H1 (cell line): ENCODE results near the gene KCNJ9. TPM values are rescaled to one million over a fixed set of nuclear protein-coding genes. Genes with fewer than 3 reads are reported as not detected.

Experiments
- CTCF ChIA-PET: fragments of 300-600 bp; sonication (Branson Sonifier 250); formaldehyde crosslinking; loops from one replicate; lab custom pipeline; 2021; ENCODE audit not compliant: partially characterized antibody; lab: Charles Lee
- POLR2A ChIA-PET: fragments of 300-600 bp; sonication (Branson Sonifier 250); formaldehyde crosslinking; loops from one replicate; lab custom pipeline; 2021; ENCODE audit warnings: inconsistent platforms; ENCODE audit not compliant: partially characterized antibody; lab: Charles Lee
- DNase-seq, 2 experiments: peaks; one replicate each; pipeline versions ENCODE4 v3.0.0 to v3.0.0-alpha.2; 2010 to 2022; ENCODE audit warnings: low spot score in 2 of 2, low read depth in 1 of 2, mixed read lengths in 1 of 2
- FAIRE-seq: peaks from 2 replicates; lab custom pipeline; 2011; peaks lifted over from hg19 to GRCh38; lab: Jason Lieb, UNC
- H2AFZ ChIP-seq: 2 replicates; pipeline ENCODE4 v1.8.1; 2012; ENCODE audit warnings: low read length, inconsistent platforms
- H2AK5ac ChIP-seq: 2 replicates; pipeline ENCODE4 v1.6.1; 2013; ENCODE audit warnings: low read depth, low read length
- H2BK120ac ChIP-seq: replicated peaks from 2 replicates; pipeline ENCODE3; 2013; ENCODE audit warnings: low read depth, low read length, inconsistent platforms
- H2BK12ac ChIP-seq: 2 replicates; pipeline ENCODE4 v1.6.1; 2013; ENCODE audit warnings: low read depth, low read length
- H2BK15ac ChIP-seq: 2 replicates; pipeline ENCODE4 v1.6.1; 2013; ENCODE audit warnings: low read length
- H2BK20ac ChIP-seq: 2 replicates; pipeline ENCODE4 v1.6.1; 2013; ENCODE audit warnings: low read length
- H2BK5ac ChIP-seq: 2 replicates; pipeline ENCODE4 v1.6.1; 2013; ENCODE audit warnings: low read depth, low read length
- H3K14ac ChIP-seq: 2 replicates; pipeline ENCODE4 v1.6.1; 2013; ENCODE audit warnings: inconsistent platforms; ENCODE audit not compliant: insufficient read length
- H3K18ac ChIP-seq: 2 replicates; pipeline ENCODE4 v1.6.1; 2013; ENCODE audit warnings: low read length; ENCODE audit errors: extremely low read depth
- H3K23ac ChIP-seq: 2 replicates; pipeline ENCODE4 v1.6.1; 2013; ENCODE audit warnings: inconsistent platforms; ENCODE audit not compliant: insufficient read length
- H3K23me2 ChIP-seq: 2 replicates; pipeline ENCODE4 v1.6.1; 2013; ENCODE audit warnings: low read depth, low read length
- H3K27ac ChIP-seq: 2 replicates; pipeline ENCODE4 v1.6.1; 2011; ENCODE audit warnings: low read depth, low read length, inconsistent platforms
- H3K27me3 ChIP-seq, 4 experiments: replicated peaks in 1 of 4; 1 replicate in 1 of 4; 2 replicates in 3 of 4; pipeline versions ENCODE4 v1.6.1 to v1.8.1; 2011 to 2013; ENCODE audit warnings: low read length in 3 of 4, mild to moderate bottlenecking in 3 of 4, inconsistent platforms in 2 of 4, mixed read lengths in 2 of 4, moderate library complexity in 1 of 4; ENCODE audit not compliant: control insufficient read depth in 3 of 4, insufficient read depth in 3 of 4; ENCODE audit errors: extremely low read depth in 1 of 4
- H3K36me3 ChIP-seq, 4 experiments: 2 replicates each; pipeline versions ENCODE4 v1.6.1 to v1.8.1; 2011 to 2013; ENCODE audit warnings: mild to moderate bottlenecking in 4 of 4, low read length in 3 of 4, moderate library complexity in 2 of 4, control low read depth in 1 of 4, inconsistent platforms in 1 of 4; ENCODE audit not compliant: insufficient read depth in 4 of 4, control insufficient read depth in 2 of 4
- H3K4ac ChIP-seq: replicated peaks from 2 replicates; pipeline ENCODE3; 2013; ENCODE audit warnings: low read length, low read depth, mixed read lengths, inconsistent platforms; ENCODE audit not compliant: insufficient read length
- H3K4me1 ChIP-seq, 4 experiments: replicated peaks in 1 of 4; 1 replicate in 1 of 4; 2 replicates in 3 of 4; pipeline versions ENCODE4 v1.6.1 to v1.8.1; 2011 to 2013; ENCODE audit warnings: low read length in 3 of 4, inconsistent platforms in 2 of 4, mixed read lengths in 1 of 4; ENCODE audit not compliant: insufficient read depth in 4 of 4, control insufficient read depth in 3 of 4
- H3K4me2 ChIP-seq, 2 experiments: 2 replicates each; pipeline versions ENCODE4 v1.6.1 to v1.8.1; 2011 to 2013; ENCODE audit warnings: low read depth in 2 of 2, low read length in 2 of 2, control low read depth in 1 of 2, inconsistent platforms in 1 of 2, mild to moderate bottlenecking in 1 of 2; ENCODE audit not compliant: insufficient read depth in 1 of 2
- H3K4me3 ChIP-seq, 4 experiments: fragments of 200-600, 300-600 bp in 1 of 4; sonication (generic), shearing (Covaris generic), sonication (Bioruptor Twin) in 1 of 4; 2 replicates each; pipeline versions ENCODE4 v1.5.1 to v1.8.1; 2011 to 2016; ENCODE audit warnings: low read length in 4 of 4, low read depth in 3 of 4, control low read depth in 2 of 4, inconsistent platforms in 2 of 4, mild to moderate bottlenecking in 2 of 4, mixed read lengths in 1 of 4, moderate library complexity in 1 of 4; ENCODE audit not compliant: insufficient read depth in 2 of 4; ENCODE audit errors: extremely low read depth in 1 of 4
- H3K56ac ChIP-seq: replicated peaks from 2 replicates; pipeline ENCODE3; 2013; ENCODE audit warnings: low read depth, mild to moderate bottlenecking, mixed read lengths, low read length, inconsistent platforms; ENCODE audit not compliant: insufficient read length
- H3K79me1 ChIP-seq: 2 replicates; pipeline ENCODE4 v1.6.1; 2013; ENCODE audit warnings: low read depth, low read length, control low read depth
- H3K79me2 ChIP-seq, 2 experiments: 2 replicates each; pipeline versions ENCODE4 v1.6.1 to v1.8.1; 2012 to 2013; ENCODE audit warnings: low read length in 2 of 2, mild to moderate bottlenecking in 2 of 2, inconsistent platforms in 1 of 2; ENCODE audit not compliant: insufficient read depth in 2 of 2, control insufficient read depth in 1 of 2
- H3K9ac ChIP-seq, 4 experiments: replicated peaks in 1 of 4; 1 replicate in 1 of 4; 2 replicates in 3 of 4; pipeline versions ENCODE4 v1.6.1 to v1.8.1; 2011 to 2013; ENCODE audit warnings: low read depth in 3 of 4, low read length in 3 of 4, control low read depth in 2 of 4, mild to moderate bottlenecking in 2 of 4, moderate library complexity in 2 of 4, inconsistent platforms in 1 of 4; ENCODE audit errors: extremely low read depth in 1 of 4
- H3K9me3 ChIP-seq, 2 experiments: 2 replicates each; pipeline versions ENCODE4 v1.6.1 to v1.8.1; 2012 to 2013; ENCODE audit warnings: mild to moderate bottlenecking in 2 of 2, moderate library complexity in 2 of 2, control low read depth in 1 of 2, inconsistent platforms in 1 of 2, low read depth in 1 of 2, low read length in 1 of 2, mixed read lengths in 1 of 2; ENCODE audit not compliant: insufficient read depth in 2 of 2
- H4K20me1 ChIP-seq, 2 experiments: replicated peaks in 1 of 2; 2 replicates each; pipeline versions ENCODE3 to v1.8.1; 2011 to 2013; ENCODE audit warnings: inconsistent platforms in 2 of 2, low read length in 2 of 2, mild to moderate bottlenecking in 1 of 2; ENCODE audit not compliant: insufficient read depth in 2 of 2, control insufficient read depth in 1 of 2
- H4K5ac ChIP-seq: 2 replicates; pipeline ENCODE4 v1.6.1; 2013; ENCODE audit warnings: low read length, low read depth, mixed read lengths, inconsistent platforms; ENCODE audit not compliant: insufficient read length
- H4K8ac ChIP-seq: 2 replicates; pipeline ENCODE4 v1.8.0; 2013; ENCODE audit warnings: mild to moderate bottlenecking, moderate library complexity, low read length, inconsistent platforms; ENCODE audit not compliant: insufficient read depth; ENCODE audit errors: extremely low read depth
- H4K91ac ChIP-seq: replicated peaks from 2 replicates; pipeline ENCODE3; 2013; ENCODE audit warnings: low read length, mixed read lengths, inconsistent platforms; ENCODE audit not compliant: insufficient read length
- EGR1 ChIP-seq: IDR thresholded peaks from 2 replicates; pipeline ENCODE4 v1.6.1; 2011; ENCODE audit warnings: low read depth, low read length, borderline replicate concordance
- POLR2A ChIP-seq, 2 experiments: IDR thresholded peaks; 1 replicate in 1 of 2; 2 replicates in 1 of 2; pipeline ENCODE4 v1.6.1; 2011; ENCODE audit warnings: low read depth in 2 of 2, low read length in 2 of 2, mild to moderate bottlenecking in 2 of 2; ENCODE audit errors: control extremely low read depth in 1 of 2
- SIN3A ChIP-seq, 2 experiments: IDR thresholded peaks in 1 of 2; conservative IDR thresholded peaks in 1 of 2; 2 replicates each; pipeline ENCODE4 v1.6.1; 2011 to 2012; ENCODE audit warnings: low read length in 2 of 2, improper control_type of control experiment in 1 of 2, low read depth in 1 of 2, mild to moderate bottlenecking in 1 of 2
- WGBS, 2 experiments: shearing (Covaris generic) in 1 of 2; methylation state at CpG; one replicate each; pipeline versions ENCODE4 v1.1.6 to v1.1.7; 2013 to 2015; ENCODE audit warnings: low lambda C conversion rate in 2 of 2, mixed read lengths in 2 of 2, inconsistent platforms in 1 of 2, low coverage in 1 of 2, missing lambda C conversion rate in 1 of 2; ENCODE audit not compliant: insufficient replicate concordance in 2 of 2, insufficient coverage in 1 of 2, insufficient read length in 1 of 2; ENCODE audit errors: extremely low coverage in 1 of 2, missing lambda C conversion rate in 1 of 2; 5-methylcytosine and 5-hydroxymethylcytosine counted together
- polyA plus RNA-seq, 7 experiments: library from polyadenylated mRNA; depleted of rRNA in 3 of 7; stranded (reverse) in 5 of 7; unstranded in 2 of 7; fragments of >200 nt in 5 of 7; fragments of 200-250 nt in 2 of 7; gene quantifications; 1 replicate in 5 of 7; 2 replicates in 1 of 7; 4 replicates in 1 of 7; pipeline versions ENCODE4 v1.2.1 to v1.2.3, GENCODE V29; 2011 to 2013; ENCODE audit warnings: missing spikeins in 2 of 7, mixed read lengths in 2 of 7
- total RNA-seq: library from RNA; stranded (reverse); fragmentation: NEBNext Ultra II Directional; extraction: Animal tissue kit (Norgen Biotek cat#: 25700); gene quantifications from 2 replicates; pipeline ENCODE4 v1.2.1, GENCODE V29; 2021

Gene KCNJ9
- total and polyA plus RNA-seq, 2 of the 8 experiments (the other 6 are each of a cell fraction or from before 2014, with no cell fraction given), result 0.02 to 0.13 TPM

DNA sequence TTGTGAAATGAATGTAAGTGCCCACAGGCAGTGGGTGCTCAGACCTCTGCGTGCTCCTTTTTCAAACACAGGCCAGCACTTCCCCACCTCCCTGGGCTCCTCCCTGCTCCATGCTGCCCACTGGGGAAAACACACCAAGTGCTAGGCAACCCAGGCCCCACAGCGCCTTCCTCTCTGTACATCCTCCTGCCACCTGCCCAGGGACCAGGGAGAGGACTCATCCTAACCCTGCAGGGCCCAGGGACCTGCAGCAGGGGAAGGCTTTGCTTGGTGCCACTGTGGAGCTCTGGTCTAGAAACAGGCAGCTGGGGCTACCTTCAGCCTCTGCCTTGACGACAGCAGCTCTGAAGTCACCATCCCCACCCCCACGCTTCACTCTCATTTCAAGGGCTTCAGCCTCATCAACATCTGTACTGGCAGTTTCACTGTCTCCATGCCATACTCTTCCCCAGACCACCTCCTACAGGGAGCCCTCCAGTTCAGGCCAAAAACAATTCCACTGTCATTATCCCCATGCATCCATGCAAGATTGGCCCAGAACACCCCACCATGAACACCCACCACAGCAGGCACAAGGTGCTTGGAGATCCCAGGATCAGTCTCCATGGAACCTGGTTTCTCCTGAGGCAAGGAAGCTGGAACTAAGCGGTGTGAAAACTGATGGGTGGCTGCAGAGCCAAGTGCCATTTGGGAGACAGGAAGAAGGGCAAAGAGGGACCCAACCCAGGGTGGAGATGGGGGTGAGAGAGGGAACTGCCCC lies 16.0 kb downstream of the KCNJ9 start:
- 0 out of 3 replicates have a peak, but pooled peaks of 1 of the 2 experiments have one; percentile 30 for TF ChIP-seq POLR2A (IDR thresholded peaks at IDR 0.05; ENCODE audit: control extremely low read depth in 1 of 2, low read depth in 2 of 2, low read length in 2 of 2)
- 0 out of 4 replicates have a peak, but pooled peaks of 1 of the 2 experiments have one; percentile 2 for TF ChIP-seq SIN3A (conservative IDR thresholded peaks at IDR 0.05 in 1 of 2, IDR thresholded peaks at IDR 0.05 in 1 of 2; ENCODE audit: low read depth in 1 of 2, low read length in 2 of 2)
- TF ChIP-seq EGR1, result no peak
- H3K23ac ChIP-seq, result no peak overlapping the region
- H3K9me3 ChIP-seq, result no peaks in the 10 kb centered on the region; a peak in 1 of 4 replicates
- CTCF ChIA-PET, result interaction anchor here (0.7 to 50.1 kb wide), 11 partner anchors 9 to 122 kb away, joined by 3 to 1874 read pairs (median 6); partner anchors contain the start of genes CASQ1, KCNJ10 and KCNJ9
- 51% methylated on average over 5 of the region's 5 CpGs; no CpG with 5 or more reads in 1 of the 2 experiments for WGBS, 2 experiments
- peak overlapping the region; percentile 34 for H3K4ac ChIP-seq
- H2BK20ac ChIP-seq, result peak overlapping the region; percentile 29; the same call in 1 of the 2 replicates
- peak overlapping the region; percentile 37; the same call in 1 of the 2 replicates for H3K27ac ChIP-seq
- peaks cover 5 to 24% (median 15%) of the 10 kb centered on the region in 4 experiments; a peak in 5 of 8 replicates for H3K36me3 ChIP-seq
- peak overlapping the region; percentile 71 to 96 for H3K4me2 ChIP-seq
- POLR2A ChIA-PET, result interaction anchor here (0.7 to 5.1 kb wide), 12 partner anchors 11 to 187 kb away, joined by 3 to 39 read pairs (median 4); partner anchors contain the start of genes ATP1A2, DCAF8, KCNJ10 and KCNJ9
- H3K4me3 ChIP-seq, result peak overlapping the region; percentile 59 to 92 (median 80)
- peak overlapping the region; percentile 75; the same call in 1 of the 2 replicates for H2AK5ac ChIP-seq
- H3K79me2 ChIP-seq, result peaks cover 0 to 36% of the 10 kb centered on the region in 2 experiments; a peak in 2 of 4 replicates
- FAIRE-seq (no peak), DNase-seq (no peak)
- peak overlapping the region; percentile 8 to 59 (median 30); a peak in 3 of 7 replicates for H3K9ac ChIP-seq
- peaks cover 9 to 45% (median 31%) of the 10 kb centered on the region in 4 experiments for H3K4me1 ChIP-seq
- H3K79me1 ChIP-seq, result peaks cover 14% of the 10 kb centered on the region
- H3K18ac ChIP-seq, result peak overlapping the region; percentile 84
- H2BK12ac ChIP-seq, result peak overlapping the region; percentile 95; the same call in 1 of the 2 replicates
- no peak overlapping the region for H2AFZ ChIP-seq
- H2BK15ac ChIP-seq, result peak overlapping the region; percentile 93
- H2BK5ac ChIP-seq, result peak overlapping the region; percentile 87
- no peaks in the 10 kb centered on the region for H3K27me3 ChIP-seq
- no peak overlapping the region for H4K8ac ChIP-seq
- H3K56ac ChIP-seq, result no peak overlapping the region
- H3K14ac ChIP-seq, result no peak overlapping the region
- H2BK120ac ChIP-seq, result no peak overlapping the region
- peaks cover 19% of the 10 kb centered on the region for H3K23me2 ChIP-seq
- no peaks in the 10 kb centered on the region for H4K20me1 ChIP-seq
- H4K5ac ChIP-seq, result no peak overlapping the region
- H4K91ac ChIP-seq, result peak overlapping the region; percentile 67
